ENCODE results near the gene HS3ST3B1.
A peak's percentile ranks its signal among the peaks of the same experiment; 100 is the strongest.

Gene HS3ST3B1

GRCh38 chr17:14355556-14355955, 54.7 kb downstream of the HS3ST3B1 start:
- Histone ChIP-seq H3K4me3 (ENCODE audit: low read depth in 1 of 2, low read length in 1 of 2) (no peak overlapping the region), H3K27ac (no peak overlapping the region), H3K27me3 (no peaks in the 10 kb centered on the region), H3K36me3 (no peaks in the 10 kb centered on the region), H3K9me3 (no peaks in the 10 kb centered on the region), H3K4me1 (ENCODE audit: control insufficient read depth in 1 of 2, insufficient read depth in 1 of 2, low read depth in 1 of 2, low read length in 1 of 2) (peaks cover 41 to 48% of the 10 kb centered on the region in 2 experiments)
- no peak for TF ChIP-seq CTCF (IDR thresholded peaks at IDR 0.05)

DNA sequence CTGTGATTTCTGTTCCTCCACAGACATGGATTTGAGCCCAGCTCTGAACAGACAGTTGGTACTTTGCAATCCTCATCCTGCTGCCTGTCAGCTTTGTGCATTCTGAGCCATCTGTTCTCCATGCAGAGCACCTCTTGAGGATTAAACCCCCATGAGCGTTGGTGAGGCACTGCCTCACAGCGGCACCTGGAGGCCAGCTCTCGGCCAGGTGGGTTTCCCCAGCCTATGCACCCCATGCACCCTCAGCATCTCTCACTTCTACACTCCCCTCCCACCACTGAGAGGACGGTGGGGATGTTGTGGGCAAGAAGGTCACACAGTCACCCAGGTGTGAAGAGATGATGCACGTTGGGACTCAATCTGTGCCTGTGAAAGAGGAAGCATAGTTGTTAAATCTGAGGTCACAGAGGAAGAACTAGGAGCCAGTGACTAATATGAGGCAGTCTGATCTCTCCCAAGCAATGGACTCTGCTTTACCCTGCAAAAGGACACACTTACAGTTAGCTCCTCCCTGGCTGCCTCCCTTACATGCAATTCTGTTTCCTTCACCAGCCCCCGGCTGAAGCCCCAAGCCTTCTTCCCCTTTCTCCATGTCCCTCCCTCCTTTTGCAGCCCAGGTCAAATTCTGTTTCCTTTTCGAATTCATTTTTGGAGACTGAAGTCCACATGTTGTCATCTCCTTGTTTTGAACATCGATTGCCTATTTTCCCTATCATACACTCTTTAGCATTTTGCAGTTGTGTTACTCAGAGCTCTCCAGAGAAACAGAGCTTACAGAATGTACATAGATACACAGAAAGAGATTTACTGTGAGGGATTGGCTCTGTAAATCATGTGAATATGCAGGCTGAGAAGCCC, 58.5 kb downstream of the HS3ST3B1 start:
- Histone ChIP-seq H3K4me1 (ENCODE audit: control insufficient read depth in 1 of 2, insufficient read depth in 1 of 2, low read depth in 1 of 2, low read length in 1 of 2) (peaks cover 25 to 32% of the 10 kb centered on the region in 2 experiments), H3K4me3 (ENCODE audit: low read depth in 1 of 2, low read length in 1 of 2) (no peak overlapping the region), H3K27me3 (no peaks in the 10 kb centered on the region), H3K9me3 (no peaks in the 10 kb centered on the region), H3K36me3 (no peaks in the 10 kb centered on the region), H3K27ac (peak overlapping the region; percentile 35)
- no peak for TF ChIP-seq CTCF (IDR thresholded peaks at IDR 0.05)

DNA sequence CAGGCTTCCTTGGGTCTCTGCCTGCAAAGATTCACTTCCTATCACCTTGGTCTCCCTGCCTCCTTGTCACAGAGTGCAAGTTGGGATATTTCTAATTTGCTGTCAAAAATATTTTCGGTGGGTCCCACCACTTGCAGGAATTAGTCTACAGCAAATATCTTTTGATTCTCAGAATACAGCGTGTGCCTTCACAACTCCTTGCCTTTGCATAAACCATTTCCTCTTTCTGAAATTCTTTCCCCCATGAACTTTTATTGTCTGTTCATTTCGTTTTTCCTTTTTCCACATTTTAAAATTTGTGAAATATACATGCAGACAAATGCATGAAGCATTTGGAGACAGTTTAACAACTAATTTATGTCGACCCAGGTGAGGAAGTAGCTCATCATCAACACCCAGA, 60.0 kb downstream of the HS3ST3B1 start:
- Histone ChIP-seq H3K4me3 (ENCODE audit: low read depth in 1 of 2, low read length in 1 of 2) (no peak overlapping the region), H3K9me3 (no peaks in the 10 kb centered on the region), H3K27me3 (no peaks in the 10 kb centered on the region), H3K27ac (no peak overlapping the region), H3K36me3 (no peaks in the 10 kb centered on the region), H3K4me1 (ENCODE audit: control insufficient read depth in 1 of 2, insufficient read depth in 1 of 2, low read depth in 1 of 2, low read length in 1 of 2) (peaks cover 25 to 29% of the 10 kb centered on the region in 2 experiments)
- TF ChIP-seq CTCF (IDR thresholded peaks at IDR 0.05): no peak

- Histone ChIP-seq H3K4me3 (ENCODE audit: low read depth in 1 of 2, low read length in 1 of 2) (no peak overlapping the region), H3K36me3 (no peaks in the 10 kb centered on the region), H3K27me3 (no peaks in the 10 kb centered on the region), H3K4me1 (ENCODE audit: control insufficient read depth in 1 of 2, insufficient read depth in 1 of 2, low read depth in 1 of 2, low read length in 1 of 2) (peaks cover 22 to 23% of the 10 kb centered on the region in 2 experiments), H3K27ac (no peak overlapping the region), H3K9me3 (no peaks in the 10 kb centered on the region)
- TF ChIP-seq CTCF (IDR thresholded peaks at IDR 0.05): no peak
Measured at GRCh38 chr17:14361470-14361869, 60.6 kb downstream of the HS3ST3B1 start.

- Histone ChIP-seq H3K4me3 (ENCODE audit: low read depth in 1 of 2, low read length in 1 of 2) (no peak overlapping the region), H3K36me3 (no peaks in the 10 kb centered on the region), H3K4me1 (ENCODE audit: control insufficient read depth in 1 of 2, insufficient read depth in 1 of 2, low read depth in 1 of 2, low read length in 1 of 2) (peaks cover 18 to 22% of the 10 kb centered on the region in 2 experiments), H3K27ac (no peak overlapping the region), H3K27me3 (no peaks in the 10 kb centered on the region), H3K9me3 (no peaks in the 10 kb centered on the region)
- TF ChIP-seq CTCF (IDR thresholded peaks at IDR 0.05): no peak
Measured at GRCh38 chr17:14361945-14362508, 61.1 kb downstream of the HS3ST3B1 start.

All from neutrophil (primary cell).